GM18505 (cell line): ENCODE results near the gene RPS19.
"Not testable (repeated sequence)": the region's sequence is repeated elsewhere in the genome, so short reads cannot be mapped to it uniquely, and the experiment has no call there.

ENCODE experiments used
- ATAC-seq: cut with Tn5 transposase; IDR thresholded peaks from one replicate; pipeline ENCODE4 v1.9.1; 2021; ENCODE audit not compliant: unreplicated experiment
- POLR2A ChIP-seq: IDR thresholded peaks from 4 replicates; pipeline ENCODE4 v1.6.1; 2011; ENCODE audit warnings: borderline replicate concordance; ENCODE audit not compliant: insufficient read depth, insufficient read length; ENCODE audit errors: extremely low read depth

The RPS19 gene

DNA sequence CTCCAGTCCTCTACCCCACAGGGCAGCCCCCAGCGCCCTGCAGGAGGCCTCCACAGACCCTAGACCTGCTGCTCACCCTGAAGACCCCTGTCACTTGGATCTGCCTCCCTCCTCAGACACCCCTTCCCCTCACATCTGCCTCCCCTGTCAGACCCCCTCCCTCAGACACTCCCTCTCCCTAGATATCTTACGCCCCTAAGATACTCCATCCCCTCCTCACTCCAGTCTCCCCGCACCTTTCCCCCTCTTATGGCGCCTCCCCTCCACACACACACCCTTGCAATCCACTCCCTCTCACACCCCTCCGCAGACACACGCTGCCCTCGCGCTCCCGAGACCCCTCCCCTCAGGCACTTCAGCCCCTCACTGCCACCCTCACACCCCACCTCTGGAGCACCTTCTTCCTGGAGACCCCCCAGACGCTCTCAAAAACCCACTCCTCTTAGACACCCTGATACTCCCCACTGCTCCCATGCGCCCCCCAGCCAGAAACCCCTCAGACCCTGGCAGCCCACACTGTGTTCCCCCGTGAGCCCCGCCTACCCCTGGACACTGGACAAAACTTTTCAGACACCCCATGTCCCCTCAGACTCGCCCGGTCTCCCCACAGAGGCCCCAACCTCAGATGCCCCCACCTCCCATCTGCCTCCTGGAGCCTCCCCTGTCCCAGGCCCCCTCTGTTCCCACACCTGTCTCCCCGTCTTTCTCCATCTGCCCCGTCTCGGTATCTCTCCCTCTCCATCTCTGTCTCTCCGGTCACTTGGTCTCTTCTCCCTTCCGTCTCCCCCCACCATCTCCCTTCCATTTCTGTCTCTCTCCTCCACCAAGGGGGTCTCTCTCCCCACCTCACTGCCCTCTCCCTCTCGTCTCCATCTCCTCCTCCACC lies 53.7 kb downstream of the RPS19 start:
- no peak for TF ChIP-seq POLR2A
- ATAC-seq = no peak

DNA sequence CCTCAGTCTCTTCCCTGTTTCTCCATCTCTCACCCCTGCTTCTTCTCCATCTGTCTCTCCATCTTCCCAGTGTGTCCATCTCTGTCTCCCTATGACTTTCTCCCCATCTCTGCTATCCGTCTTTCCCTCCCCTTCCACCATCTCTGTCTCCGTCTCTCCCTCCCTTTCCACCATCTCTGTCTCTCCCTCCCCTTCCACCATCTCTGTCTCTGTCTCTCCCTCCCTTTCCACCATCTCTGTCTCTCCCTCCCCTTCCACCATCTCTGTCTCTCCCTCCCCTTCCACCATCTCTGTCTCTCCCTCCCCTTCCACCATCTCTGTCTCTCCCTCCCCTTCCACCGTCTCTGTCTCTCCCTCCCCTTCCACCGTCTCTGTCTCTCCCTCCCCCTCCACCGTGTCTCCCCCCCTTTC lies 54.4 kb downstream of the RPS19 start:
- not testable (repeated sequence) for ATAC-seq

DNA sequence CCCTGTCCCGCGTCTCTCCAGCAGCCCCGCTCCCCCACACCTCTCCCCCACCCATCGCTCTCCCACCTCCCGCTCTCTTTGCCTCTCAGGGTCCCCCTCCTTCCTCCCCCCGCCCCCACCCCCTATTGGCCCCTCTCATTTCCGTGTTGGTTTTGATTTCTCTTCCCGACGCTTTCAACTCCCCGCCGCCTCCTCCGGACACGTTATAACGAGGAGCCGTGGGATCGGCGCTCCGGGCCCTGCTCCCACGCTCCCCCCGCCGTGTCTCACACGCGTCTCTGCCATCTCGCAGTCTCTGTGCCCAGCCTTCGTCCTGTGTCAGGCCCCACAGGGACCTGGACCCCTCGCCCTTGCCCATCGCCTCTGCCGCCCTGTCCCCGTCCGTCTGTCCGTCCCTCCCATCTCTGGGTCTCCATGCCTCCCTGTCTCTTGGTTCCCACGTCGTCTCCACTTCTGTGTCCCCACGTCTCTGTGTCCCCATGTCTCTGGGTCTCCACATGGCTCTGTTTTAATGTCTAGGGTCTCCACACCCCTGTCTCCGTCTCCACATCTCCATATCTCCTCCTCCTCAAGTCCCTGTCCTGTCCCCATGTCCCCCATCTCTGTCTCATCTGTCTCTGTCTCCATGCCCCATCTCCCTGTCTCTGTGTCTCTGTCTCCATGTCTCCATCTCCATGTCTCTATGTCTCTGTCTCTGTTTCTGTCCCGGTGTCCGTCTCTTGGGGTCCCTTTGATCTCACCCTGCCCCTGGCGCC lies 55.1 kb downstream of the RPS19 start:
- TF ChIP-seq POLR2A = no peak
- ATAC-seq = no peak

- TF ChIP-seq POLR2A = no peak
- no peak for ATAC-seq
Measured at GRCh38 chr19:41915776-41916414, 55.8 kb downstream of the RPS19 start.

DNA sequence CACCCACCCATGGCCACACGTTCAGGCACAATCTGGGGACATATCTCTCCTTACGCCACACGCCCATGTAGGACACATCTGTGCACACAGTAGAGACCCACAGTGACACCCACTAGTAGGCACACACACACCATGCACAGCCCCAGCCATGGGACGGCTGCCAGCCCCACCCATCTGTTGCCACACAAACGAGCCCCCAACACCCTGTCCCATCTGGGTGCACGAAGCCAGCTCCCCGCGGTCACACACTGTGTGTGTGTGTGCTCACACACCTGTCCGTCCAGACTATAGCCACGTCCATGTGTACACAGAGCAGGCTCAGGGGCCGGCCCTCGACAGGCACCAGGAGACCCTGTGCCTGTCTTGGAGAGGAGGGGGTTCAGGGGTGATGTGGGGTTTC lies 57.6 kb downstream of the RPS19 start:
- no peak for TF ChIP-seq POLR2A

DNA sequence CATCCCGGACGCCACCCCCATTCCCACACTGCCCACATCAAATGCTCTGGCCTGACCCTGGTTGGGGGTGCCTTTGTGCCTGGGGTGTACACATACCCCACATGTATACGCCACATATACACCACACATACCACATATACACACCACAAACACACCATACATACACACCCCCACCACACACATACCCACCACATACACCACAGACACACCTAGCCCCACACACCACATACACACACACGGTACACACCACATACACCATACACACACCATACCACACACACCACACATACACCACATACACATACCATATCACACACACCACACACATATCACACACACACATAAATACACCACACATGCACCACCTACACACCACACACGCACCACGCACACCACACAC lies 58.0 kb downstream of the RPS19 start:
- TF ChIP-seq POLR2A = no peak
- no peak for ATAC-seq

More for the DNA sequence above, 57.6 kb downstream of the RPS19 start:
- ATAC-seq = no peak

- TF ChIP-seq POLR2A = no peak
- ATAC-seq = no peak
Measured at GRCh38 chr19:41918653-41919244, 58.7 kb downstream of the RPS19 start.

- ATAC-seq = no peak
- no peak for TF ChIP-seq POLR2A
Measured at GRCh38 chr19:41919948-41920712, 60.1 kb downstream of the RPS19 start.

DNA sequence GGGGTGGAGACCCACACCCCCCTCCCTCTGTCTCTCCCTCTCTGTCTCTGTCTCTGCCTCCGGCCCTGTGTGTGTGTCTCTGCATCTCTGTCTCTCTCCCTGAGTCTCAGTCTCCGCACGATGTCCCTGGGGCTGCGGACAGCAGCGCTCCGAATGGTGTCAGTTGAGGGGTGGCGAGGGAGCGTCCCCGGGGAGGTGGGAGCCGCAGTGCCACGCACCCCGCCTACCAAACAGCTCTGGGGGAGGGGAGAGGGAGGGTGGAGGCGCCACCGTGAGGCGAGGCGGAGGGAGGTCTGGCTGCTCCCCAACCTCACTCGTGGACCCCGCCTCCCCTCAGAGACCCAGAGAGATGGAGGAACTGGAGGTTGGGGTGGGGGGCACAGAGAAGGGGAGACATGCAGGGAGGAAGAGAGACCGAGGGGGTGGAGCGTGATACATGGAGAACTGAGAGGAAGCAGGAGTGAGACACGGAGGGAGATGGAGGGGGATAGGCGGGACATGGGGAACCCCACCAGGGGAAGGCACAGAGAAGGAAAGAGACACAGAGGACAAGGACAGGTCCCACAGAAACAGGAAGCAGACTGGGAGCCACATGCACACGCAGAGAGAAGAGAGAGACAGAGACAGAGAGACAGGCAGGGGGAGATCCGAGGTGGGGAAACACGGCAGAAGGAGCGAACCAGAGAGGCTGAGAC lies 61.0 kb downstream of the RPS19 start:
- no peak for ATAC-seq
- TF ChIP-seq POLR2A = no peak

DNA sequence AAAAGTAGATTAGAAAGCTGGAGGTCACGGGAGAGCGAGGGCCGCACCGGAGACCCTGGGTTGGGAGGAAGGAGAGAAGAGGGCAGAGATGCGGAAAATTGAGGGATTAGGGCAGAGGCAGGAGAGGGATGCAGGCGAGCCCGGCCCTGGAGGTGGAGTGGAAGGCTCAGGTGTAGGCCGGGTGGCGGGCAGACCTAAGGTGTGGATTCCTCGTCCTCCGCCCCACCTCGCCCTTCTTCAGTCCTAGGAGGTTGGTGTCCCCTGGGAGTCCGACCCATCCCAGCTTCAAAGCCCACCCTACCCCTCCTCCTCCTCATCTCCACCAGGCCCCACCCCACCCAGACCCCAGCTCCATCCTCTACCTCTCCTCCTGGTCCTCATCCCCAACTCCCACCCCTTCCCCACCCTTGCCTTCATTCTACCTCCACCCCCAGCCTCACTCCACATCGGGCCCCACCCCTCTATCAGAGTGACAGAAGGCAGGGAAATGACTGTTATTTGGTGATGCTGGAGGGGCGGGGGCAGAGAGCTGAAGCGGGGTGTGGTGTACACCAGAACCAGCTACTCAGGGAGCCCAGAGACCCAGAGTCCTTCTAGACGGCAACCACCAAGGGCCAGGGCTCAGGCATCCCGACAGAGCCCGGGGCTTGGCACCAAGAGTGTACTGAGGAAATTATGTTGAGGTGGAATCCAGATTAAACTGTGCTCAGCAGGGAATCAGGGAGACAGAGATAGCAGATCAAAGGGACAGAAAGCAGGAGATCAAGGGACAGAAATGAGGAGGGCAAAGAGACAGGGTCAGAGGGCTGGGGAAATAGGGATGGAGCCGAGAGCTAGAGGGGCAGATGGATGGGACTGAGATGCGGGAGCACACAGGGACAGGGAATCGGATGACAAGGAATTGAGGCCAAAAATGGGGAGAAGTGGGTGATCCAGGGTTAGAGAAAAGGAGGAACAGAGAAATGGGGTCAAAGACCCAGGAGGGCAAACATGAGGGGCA lies 61.8 kb downstream of the RPS19 start:
- ATAC-seq = no peak

More for the DNA sequence above, 61.8 kb downstream of the RPS19 start:
- TF ChIP-seq POLR2A = no peak
